ENCODE data around the gene TTF2. TPM values are rescaled to one million over a fixed set of nuclear protein-coding genes. Genes with fewer than 3 reads are reported as not detected.
"Not testable (repeated sequence)": the region's sequence is repeated elsewhere in the genome, so short reads cannot be mapped to it uniquely, and the experiment has no call there.

The TTF2 gene
- total RNA-seq, 2 experiments from 2014 or later = 96.6 to 96.7 TPM

DNA sequence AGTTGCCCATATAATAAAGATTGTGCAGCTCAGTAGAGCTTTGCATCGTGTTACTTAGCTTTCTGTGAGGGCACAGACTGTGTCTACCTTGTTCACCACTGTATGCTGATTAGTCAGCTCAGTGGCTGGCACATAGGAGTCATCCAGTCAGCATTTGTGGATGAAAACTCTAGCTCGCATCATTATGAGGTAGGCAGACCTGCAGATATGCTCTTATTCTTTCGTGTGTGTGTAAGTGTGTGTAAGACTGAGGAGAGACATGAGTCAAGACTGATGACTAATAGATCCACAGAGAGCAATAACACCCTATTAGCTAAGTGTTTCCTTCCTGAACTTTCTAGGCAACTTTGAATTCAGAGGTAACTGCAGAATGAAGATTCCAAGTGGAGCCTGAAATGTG, 17.1 kb downstream of the TTF2 start:
- POLR2A ChIA-PET = interaction anchor here (0.5 to 1.1 kb wide), 3 partner anchors 15 to 427 kb away, joined by 3 to 10 read pairs (median 7); partner anchors contain the start of gene TTF2
- CTCF ChIA-PET = interaction anchor here (0.9 to 1.5 kb wide), 4 partner anchors 10 to 285 kb away, joined by 3 to 8 read pairs (median 4); partner anchors contain the start of gene TTF2

DNA sequence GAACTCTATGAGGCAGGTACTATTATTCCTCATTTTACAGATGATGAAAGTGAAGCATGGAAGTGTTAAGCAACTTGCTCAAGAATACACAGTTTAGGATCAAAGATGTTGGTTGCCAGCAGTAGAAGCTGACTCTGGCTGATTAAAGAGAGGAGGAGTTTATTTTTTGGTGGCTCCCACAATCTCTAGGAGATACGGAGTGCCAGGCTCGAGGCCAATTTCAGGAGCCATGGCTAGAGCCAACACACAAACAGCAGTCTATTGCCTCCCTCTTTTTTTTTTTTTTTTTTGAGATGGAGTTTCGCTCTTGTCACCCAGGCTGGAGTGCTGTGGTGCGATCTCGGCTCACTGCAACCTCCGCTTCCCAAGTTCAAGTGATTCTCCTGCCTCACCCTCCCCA, 19.6 kb downstream of the TTF2 start:
- CTCF ChIA-PET = interaction anchor here (1.2 kb wide), 1 partner anchor 678 kb away, joined by 3 read pairs; no protein-coding TSS in a partner anchor
- POLR2A ChIA-PET = no interaction called here

DNA sequence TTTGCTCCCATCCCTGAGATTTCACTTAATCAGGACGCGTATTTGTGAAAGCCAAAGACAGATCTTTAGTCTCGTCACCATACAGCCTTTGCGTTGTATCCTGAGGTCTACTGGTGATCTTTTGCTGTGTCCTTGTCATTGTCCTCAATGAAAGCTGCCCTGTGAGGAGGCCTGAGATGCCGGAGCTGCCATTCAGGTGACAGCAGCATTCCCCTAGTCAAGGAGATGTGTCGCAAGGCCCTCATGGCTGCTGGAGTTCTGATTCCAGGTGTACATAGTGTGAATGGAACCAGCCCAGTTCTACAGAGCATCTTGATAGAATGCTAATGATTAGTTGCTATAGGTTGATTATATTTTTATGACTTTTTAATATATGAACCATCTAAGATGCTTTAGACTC, 24.1 kb downstream of the TTF2 start:
- CTCF ChIA-PET = no interaction called here
- POLR2A ChIA-PET = no interaction called here

DNA sequence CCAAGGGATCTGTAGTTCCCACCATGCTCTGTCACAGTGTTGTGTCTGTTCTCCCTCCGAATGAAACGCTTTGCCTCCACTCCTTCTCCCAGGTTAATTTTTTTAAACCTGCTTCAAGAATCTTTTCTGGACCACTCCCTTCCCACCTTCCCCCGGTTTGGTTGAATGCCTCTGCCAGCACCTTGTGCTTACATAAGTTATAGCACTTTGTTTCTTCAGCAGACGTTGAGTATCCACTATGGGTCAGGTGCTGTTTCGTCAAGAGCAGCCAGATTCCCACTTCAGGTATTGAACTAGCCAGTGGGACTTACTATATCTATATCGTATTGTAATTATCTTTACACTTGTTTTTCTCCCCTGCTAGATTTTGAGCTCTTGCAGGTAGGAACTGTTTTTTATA, 27.6 kb downstream of the TTF2 start:
- CTCF ChIA-PET = no interaction called here
- POLR2A ChIA-PET = no interaction called here

DNA sequence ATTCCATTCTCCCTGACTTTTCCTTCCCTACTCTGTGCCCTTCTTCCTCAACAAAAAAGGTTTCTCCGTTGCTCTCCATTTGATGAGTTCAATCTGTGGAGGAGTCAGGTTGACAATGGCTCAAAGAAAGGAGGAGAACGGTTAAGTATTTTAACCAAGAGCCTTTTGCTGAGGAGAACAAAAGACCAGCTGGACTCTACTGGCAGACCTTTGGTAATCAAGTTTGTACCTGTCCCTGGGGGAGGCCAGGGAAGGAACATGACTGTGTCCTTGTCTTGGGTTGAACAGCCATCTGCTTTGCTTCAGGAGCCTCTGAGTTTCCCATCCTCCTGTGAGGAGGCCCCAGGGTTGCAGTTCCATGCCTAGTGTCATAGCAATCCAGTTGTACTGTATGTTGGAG, 29.9 kb downstream of the TTF2 start:
- POLR2A ChIA-PET = interaction anchor here (0.5 to 0.6 kb wide), 2 partner anchors 358 to 534 kb away, joined by 4 to 10 read pairs; no protein-coding TSS in a partner anchor
- CTCF ChIA-PET = interaction anchor here (1.8 kb wide), 1 partner anchor 21 kb away, joined by 7 read pairs; no protein-coding TSS in a partner anchor

DNA sequence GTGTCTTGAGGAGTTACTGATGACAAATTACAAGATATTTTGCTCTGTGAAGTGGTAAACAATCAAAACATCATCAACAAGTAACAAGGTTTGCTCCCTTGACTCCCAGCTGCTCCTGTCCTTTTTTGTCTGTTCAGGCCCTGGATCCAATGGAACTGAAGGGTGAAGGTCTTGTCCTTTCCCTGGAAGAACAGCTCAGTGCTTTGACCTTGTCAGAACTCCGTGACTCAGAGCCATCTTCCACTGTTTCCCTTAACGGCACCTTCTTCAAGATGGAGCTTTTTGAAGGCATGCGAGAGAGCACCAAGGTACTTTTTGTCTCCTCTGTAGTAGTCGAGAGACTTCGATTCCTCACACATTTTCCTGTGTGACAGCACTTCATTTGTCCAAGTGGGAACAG, 32.5 kb downstream of the TTF2 start:
- POLR2A ChIA-PET = no interaction called here
- CTCF ChIA-PET = interaction anchor here (1.0 to 3.8 kb wide), 3 partner anchors 14 to 25 kb away, joined by 3 to 16 read pairs (median 7); no protein-coding TSS in a partner anchor

DNA sequence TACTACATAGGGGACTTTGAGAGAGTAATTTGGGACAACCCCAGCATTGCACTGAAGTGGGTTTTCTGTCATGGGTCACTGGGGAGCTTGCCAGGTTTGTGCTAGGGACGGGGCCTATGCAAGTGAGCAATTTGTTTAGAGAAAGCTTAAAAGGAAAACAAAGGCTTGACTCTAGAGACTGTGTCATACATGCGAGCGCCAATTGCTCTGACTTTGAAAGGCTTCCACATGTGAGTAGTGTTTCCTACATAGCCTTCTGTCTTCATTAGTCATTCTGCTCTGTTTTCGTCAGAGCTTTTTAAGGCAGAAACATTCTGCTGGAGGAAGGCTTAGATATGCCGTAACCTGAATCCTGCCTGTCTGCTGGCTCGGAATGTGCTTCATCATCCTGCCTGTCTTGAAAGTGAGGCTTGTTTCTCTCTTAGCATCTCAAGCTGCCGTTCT, 33.0 kb downstream of the TTF2 start:
- CTCF ChIA-PET = interaction anchor here (1.0 to 3.8 kb wide), 4 partner anchors 10 to 25 kb away, joined by 3 to 16 read pairs (median 5); no protein-coding TSS in a partner anchor
- POLR2A ChIA-PET = no interaction called here

DNA sequence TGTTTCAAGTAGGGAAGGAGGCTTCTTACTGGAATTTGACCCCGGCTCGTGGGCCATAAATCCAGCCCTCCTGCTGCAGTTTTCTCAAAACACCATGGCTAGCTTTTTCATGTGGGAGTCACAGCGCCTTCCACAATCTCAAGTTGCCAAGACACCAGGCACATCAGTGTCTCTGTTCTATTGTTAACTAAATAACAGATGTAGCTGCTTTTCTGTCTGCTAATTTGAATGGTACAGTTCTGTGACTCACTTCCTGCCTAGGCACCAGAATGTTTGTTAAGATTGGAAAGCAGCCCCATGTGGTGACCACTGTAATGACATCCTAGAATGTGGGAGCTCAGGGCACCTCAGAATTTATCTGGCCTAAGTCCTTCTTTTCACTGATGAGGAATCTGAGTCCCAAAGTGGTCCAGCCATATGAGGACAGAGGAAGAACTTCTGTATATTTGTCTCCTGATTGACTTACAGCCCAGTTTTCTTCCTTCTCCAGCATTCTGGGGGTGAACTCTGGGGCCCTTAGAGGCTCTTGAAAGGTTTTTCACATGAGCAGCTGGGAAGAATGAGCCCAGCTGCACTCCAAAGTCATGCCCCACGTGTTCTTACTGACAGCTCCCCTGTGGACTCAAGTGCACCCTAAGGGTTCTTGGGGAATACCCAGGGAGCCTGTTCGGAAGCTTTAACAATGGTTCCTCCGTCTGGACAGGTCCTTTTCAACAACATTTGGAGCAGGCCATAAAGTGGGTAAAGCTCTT, 33.9 kb downstream of the TTF2 start:
- ChIA-PET POLR2A (no interaction called here), CTCF (interaction anchor here (0.7 to 3.8 kb wide), 5 partner anchors 9 to 213 kb away, joined by 3 to 16 read pairs (median 4); partner anchors contain the start of gene TTF2)

DNA sequence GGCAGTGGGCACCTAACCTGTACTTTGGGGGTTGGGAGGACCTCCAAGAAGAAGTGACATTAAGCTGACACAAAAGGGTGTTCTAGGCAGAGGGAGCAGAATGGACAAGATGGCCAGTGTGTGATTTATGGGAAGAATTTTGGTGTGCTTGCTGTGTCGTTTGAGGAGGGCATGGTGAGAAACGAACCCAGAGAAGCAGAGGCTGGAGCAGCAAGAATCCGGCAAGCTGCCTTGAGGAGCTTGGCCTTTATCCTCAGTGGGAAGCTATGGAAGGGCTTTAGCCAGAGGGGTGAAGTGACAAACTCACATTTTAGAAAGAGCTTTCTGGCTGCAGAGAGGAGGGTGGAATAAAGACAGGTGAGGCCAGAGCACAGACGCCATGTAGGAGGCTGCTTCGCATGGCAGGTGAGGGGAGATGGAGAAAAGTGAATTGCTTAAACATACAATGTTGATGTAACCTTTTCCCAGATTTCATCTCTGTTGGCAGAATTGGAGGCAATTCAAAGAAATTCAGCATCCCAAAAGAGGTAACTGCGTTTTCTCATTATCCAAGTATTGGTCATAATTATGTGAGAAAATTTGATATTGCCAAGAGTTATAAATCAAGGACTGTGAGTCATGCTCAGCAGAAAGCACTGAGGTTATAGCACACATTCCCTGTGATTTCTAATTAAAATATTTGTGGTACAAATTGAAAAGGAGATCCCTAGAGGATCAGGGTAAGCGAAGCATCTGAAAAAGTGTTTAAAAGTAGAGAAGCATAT, 34.9 kb downstream of the TTF2 start:
- ChIA-PET POLR2A (no interaction called here), CTCF (interaction anchor here (1.0 to 3.8 kb wide), 3 partner anchors 23 to 214 kb away, joined by 4 to 16 read pairs (median 7); no protein-coding TSS in a partner anchor)

DNA sequence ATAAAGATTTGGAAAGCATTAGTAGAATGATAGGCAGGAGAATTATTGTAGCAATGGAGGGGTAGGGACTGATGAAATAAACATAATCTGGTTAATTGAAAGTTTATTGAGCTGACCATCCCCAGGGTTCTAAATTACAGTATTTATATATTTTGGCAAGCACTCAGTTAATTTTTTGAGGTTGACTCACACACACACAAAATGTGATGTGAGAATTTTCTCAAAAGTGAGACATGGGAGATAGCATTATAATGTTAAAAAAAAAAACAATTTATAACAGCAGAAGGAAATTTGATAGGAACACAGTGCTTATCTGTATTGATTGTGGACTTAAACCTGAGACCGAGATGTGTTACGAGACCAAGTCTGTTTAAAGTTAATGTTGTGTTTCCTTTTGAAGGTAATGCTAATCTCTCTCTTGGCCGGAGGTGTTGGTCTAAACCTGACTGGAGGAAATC, 36.9 kb downstream of the TTF2 start:
- ChIA-PET POLR2A (no interaction called here), CTCF (no interaction called here)

DNA sequence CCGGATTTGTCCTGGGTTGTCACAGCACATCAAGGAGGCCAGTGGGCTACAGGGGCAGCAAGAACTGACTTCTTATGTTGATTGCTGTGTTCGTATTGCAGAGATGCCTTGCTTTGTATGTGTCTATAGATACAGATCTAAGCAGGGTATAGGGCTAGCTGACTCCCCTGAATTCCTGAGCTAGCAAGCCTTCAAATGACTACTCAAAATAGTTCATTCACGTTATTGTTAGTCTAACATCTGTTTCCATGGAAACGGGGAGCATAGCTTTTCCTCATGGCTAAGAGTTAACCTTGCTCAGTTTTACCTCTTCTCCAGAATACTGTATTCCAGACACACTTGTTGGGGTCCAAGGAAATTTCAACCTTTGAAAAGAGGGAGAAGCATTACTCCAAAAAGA, 37.3 kb downstream of the TTF2 start:
- CTCF ChIA-PET = no interaction called here
- POLR2A ChIA-PET = no interaction called here

DNA sequence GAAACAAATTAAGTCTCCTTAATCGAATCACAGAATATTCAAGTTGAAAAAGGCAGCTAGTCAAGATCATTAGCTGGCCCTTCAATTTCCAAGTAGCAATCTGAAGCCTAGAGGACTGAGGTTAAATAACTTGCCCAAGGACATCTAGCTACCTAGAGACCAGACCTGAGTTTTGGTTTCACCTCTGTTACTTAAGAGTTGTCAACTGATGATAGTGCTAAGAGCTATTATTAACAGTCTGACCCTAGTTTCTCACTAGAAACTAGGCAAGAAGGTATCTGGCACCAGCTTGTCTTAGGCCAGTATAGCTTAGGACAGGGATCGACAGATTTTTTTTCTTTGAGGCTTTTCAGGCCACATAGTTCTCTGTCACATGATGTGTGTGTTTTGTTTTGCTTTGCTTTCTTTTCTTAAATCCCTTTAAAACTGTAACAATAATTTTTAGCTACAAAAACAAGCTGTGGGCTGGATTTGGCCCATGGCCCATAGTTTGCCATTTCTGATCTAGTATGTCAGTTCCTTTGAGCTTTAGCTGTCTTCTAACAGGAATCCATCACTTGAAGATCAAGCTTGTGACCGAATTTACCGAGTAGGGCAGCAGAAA, 38.3 kb downstream of the TTF2 start:
- CTCF ChIA-PET = interaction anchor here (0.8 kb wide), 1 partner anchor 31 kb away, joined by 3 read pairs; no protein-coding TSS in a partner anchor
- POLR2A ChIA-PET = no interaction called here

DNA sequence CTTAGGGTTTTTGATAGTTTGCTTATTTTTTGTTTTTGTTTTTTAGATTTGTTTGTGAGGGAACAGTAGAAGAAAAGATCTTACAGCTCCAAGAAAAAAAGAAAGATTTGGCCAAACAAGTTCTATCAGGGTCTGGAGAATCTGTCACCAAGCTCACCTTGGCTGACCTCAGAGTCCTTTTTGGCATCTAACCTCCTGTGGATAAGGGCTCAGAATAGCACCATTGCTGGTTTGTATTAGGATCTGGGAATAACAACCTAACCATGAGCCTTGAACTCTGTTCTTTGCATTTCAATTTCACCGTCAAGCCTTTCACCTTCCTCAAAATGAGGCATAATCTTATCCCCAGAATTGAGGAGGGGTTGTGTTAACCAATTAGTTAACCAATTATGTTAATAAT, 41.2 kb downstream of the TTF2 start:
- POLR2A ChIA-PET = no interaction called here

DNA sequence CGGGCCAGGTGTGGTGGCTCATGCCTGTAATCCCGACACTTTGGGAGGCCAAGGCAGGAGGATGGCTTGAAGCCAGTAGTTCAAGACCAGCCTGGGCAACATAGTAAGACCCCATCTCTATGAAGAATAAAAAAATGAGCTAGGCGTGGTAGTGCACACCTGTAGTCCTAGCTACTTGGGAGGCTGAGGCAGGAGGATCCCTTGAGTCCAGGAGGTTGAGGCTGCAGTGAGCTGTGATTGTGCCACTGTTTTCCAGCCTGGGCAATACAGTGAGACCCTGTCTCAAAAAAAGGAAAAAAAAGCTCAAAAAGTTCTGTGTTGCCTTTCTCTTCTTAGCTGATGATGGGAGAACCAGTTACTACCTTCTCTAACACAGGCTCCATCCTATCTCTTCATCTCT, 41.7 kb downstream of the TTF2 start:
- CTCF ChIA-PET = interaction anchor here (0.9 kb wide), 1 partner anchor 27 kb away, joined by 3 read pairs; no protein-coding TSS in a partner anchor
- POLR2A ChIA-PET = not testable (repeated sequence)

More for the DNA sequence above, 41.2 kb downstream of the TTF2 start:
- CTCF ChIA-PET = interaction anchor here (0.9 kb wide), 1 partner anchor 27 kb away, joined by 3 read pairs; no protein-coding TSS in a partner anchor

DNA sequence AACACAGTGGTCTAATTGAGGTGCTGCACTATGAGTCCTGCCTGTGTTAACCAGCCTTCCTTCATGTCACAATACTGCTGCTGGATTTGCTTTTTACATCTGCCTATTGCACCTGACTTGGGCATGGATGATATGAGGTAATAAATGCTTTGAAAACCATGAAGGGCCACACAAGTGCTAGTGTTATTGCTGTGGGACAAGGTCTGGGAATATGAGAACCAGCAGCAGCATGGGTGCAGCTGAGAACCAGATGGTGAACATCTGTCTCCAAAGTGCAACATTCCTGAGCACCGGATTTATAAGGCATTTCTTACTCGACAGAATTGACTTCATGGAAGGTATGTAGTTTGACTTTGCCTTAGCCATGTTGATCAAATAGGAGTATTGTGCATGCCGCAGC, 44.9 kb downstream of the TTF2 start:
- POLR2A ChIA-PET = no interaction called here
- CTCF ChIA-PET = no interaction called here

DNA sequence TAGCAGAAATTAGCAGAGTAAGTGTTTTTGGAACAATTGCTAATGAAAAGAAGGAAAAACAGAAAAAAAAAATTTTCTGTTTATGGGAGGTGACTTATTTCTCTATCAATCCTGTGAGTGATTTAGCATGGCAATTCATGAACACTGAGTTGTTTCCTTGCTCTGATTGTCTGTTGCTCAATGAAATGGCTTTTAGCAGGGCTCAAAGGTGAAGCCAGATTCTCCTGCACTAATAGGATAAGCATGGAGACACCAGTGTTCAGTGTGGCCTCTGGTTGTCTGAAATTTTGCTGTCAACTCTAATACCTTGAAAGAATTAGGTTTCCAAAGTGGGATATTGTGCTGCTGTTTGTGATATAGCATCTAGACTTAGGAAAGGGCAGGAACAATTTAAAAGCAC, 45.6 kb downstream of the TTF2 start:
- POLR2A ChIA-PET = no interaction called here
- CTCF ChIA-PET = interaction anchor here (1.5 kb wide), 1 partner anchor 13 kb away, joined by 3 read pairs; no protein-coding TSS in a partner anchor

DNA sequence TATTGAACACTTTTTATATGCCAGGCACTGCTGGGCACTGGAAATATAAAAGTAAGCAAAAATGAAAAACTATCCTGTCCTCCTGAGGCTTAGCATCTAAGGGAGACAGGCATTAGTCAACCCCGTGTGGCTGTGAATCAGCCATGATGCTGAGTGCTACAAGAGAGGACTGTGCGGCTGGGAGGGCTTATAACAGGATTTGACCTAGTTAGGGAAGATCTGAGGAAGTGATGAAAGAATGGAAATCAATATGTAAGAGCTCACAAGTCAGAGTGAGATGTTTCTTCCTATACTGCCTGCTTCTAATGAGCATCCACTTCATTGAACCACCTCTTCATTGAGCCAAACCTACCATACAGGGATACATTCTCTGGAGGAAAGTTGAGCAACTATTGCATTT, 46.4 kb downstream of the TTF2 start:
- CTCF ChIA-PET = interaction anchor here (0.6 to 1.5 kb wide), 3 partner anchors 12 to 693 kb away, joined by 3 read pairs; no protein-coding TSS in a partner anchor
- POLR2A ChIA-PET = no interaction called here

DNA sequence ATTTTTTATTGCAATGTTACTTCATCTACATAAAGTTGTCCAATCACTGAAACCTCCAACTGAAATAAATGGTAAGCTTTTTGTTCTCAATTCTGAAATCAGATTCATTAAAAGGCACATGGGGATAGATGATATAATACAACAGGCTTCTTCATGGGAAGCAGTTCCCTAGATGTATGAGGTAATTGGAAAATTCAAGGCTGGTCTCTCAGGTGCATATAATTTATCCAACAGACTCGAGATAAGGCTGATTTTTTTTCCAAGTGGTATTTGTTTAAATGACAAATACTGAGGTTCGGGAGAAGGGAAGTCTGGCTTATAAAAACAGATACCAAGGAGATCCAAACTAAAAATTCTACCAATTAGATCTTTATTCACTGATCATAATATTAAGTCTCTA, 47.2 kb downstream of the TTF2 start:
- CTCF ChIA-PET = interaction anchor here (1.5 kb wide), 1 partner anchor 15 kb away, joined by 3 read pairs; no protein-coding TSS in a partner anchor
- POLR2A ChIA-PET = no interaction called here

DNA sequence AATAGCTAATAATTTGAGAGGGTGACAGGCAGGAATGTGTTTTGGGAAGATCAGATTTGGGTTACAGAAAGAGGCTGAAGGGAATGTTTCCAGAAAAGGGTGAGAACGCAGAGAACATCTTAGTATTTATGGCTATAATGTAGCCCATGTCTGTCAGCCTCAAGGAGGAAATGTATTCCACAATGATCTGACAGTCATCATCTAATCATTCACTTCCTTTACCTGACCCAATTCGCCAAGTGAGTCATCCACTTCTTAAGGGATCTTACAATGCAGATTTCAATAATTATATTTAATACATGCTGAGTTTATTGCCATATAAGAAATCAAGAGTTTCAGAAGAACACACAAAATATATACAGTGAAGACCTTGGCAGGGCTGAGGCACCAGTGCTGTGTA, 50.6 kb downstream of the TTF2 start:
- POLR2A ChIA-PET = no interaction called here
- CTCF ChIA-PET = no interaction called here

Measured in activated CD8-positive, alpha-beta memory T cell treated with anti-CD3 and anti-CD28 coated beads for 36 hours (primary cell).